ENCODE data around the gene MEG3.

Gene MEG3

GRCh38 chr14:100867631-100868315 lies 41.9 kb downstream of the MEG3 start:
- DNase-seq = no peak

GRCh38 chr14:100868621-100869370 lies 42.9 kb downstream of the MEG3 start:
- DNase-seq = no peak

- no peak for DNase-seq
Measured at GRCh38 chr14:100871234-100872186, 45.6 kb downstream of the MEG3 start.

- DNase-seq = no peak
Measured at GRCh38 chr14:100872259-100873095, 46.6 kb downstream of the MEG3 start.

GRCh38 chr14:100873096-100873482 lies 47.2 kb downstream of the MEG3 start:
- no peak for DNase-seq

- DNase-seq = no peak
Measured at GRCh38 chr14:100874051-100874410, 48.1 kb downstream of the MEG3 start.

- DNase-seq = no peak
Measured at GRCh38 chr14:100874411-100875091, 48.6 kb downstream of the MEG3 start.

GRCh38 chr14:100875126-100875525 lies 49.2 kb downstream of the MEG3 start:
- no peak for DNase-seq

GRCh38 chr14:100875861-100876590 lies 50.1 kb downstream of the MEG3 start:
- DNase-seq = no peak

GRCh38 chr14:100878271-100879146 lies 52.6 kb downstream of the MEG3 start:
- DNase-seq = no peak

- no peak for DNase-seq
Measured at GRCh38 chr14:100879194-100879593, 53.3 kb downstream of the MEG3 start.

GRCh38 chr14:100879782-100880181 lies 53.9 kb downstream of the MEG3 start:
- DNase-seq = no peak

GRCh38 chr14:100880271-100881101 lies 54.6 kb downstream of the MEG3 start:
- no peak for DNase-seq

- no peak for DNase-seq
Measured at GRCh38 chr14:100881211-100882025, 55.5 kb downstream of the MEG3 start.

GRCh38 chr14:100882026-100882967 lies 56.4 kb downstream of the MEG3 start:
- DNase-seq = no peak

GRCh38 chr14:100882991-100883788 lies 57.3 kb downstream of the MEG3 start:
- no peak for DNase-seq
